Endothelial cell of umbilical vein (primary cell): Measurements from ENCODE around the gene SLC36A3.
"Not testable (repeated sequence)": the region's sequence is repeated elsewhere in the genome, so short reads cannot be mapped to it uniquely, and the experiment has no call there.

Experiments
- EZH2 ChIP-seq: IDR thresholded peaks from 2 replicates; pipeline ENCODE4 v1.6.1; 2012; ENCODE audit warnings: borderline replicate concordance, low read depth, mild to moderate bottlenecking, moderate library complexity, low read length, inconsistent platforms; ENCODE audit not compliant: severe bottlenecking
- FOS ChIP-seq: IDR thresholded peaks from 2 replicates; pipeline ENCODE4 v1.6.1; 2011; ENCODE audit warnings: mild to moderate bottlenecking, low read length, moderate library complexity, borderline replicate concordance; ENCODE audit not compliant: insufficient read depth
- JUN ChIP-seq: IDR thresholded peaks from 2 replicates; pipeline ENCODE4 v1.6.1; 2011; ENCODE audit warnings: borderline replicate concordance, low read depth; ENCODE audit not compliant: insufficient read length, insufficient read depth
- MYC ChIP-seq: IDR thresholded peaks from one replicate; pipeline ENCODE4 v1.6.1; 2011; ENCODE audit warnings: mild to moderate bottlenecking, low read depth, low read length
- POLR2A ChIP-seq: IDR thresholded peaks from 2 replicates; pipeline ENCODE4 v1.6.1; 2012; ENCODE audit warnings: low read depth, mild to moderate bottlenecking, control low read depth, low read length
- POLR2AphosphoS5 ChIP-seq: IDR thresholded peaks from 2 replicates; pipeline ENCODE4 v1.6.1; 2012; ENCODE audit warnings: low read depth, mild to moderate bottlenecking, control low read depth, low read length, moderate library complexity; ENCODE audit not compliant: insufficient read depth
- TF ChIP-seq, protein P1 (sequence below), 2 donors: IDR thresholded peaks; 1 replicate in 1 of 2; 2 replicates in 1 of 2; pipeline ENCODE4 v1.5.1; 2011; ENCODE audit warnings: low read length in 2 of 2, mild to moderate bottlenecking in 2 of 2, moderate library complexity in 2 of 2, control low read depth in 1 of 2, inconsistent platforms in 1 of 2, low read depth in 1 of 2; ENCODE audit not compliant: insufficient read depth in 1 of 2; ENCODE audit errors: extremely low read depth in 1 of 2
- TF ChIP-seq, protein P2 (sequence below): IDR thresholded peaks from 2 replicates; pipeline ENCODE4 v1.6.1; 2011; ENCODE audit not compliant: insufficient read depth, insufficient read length

DNA sequence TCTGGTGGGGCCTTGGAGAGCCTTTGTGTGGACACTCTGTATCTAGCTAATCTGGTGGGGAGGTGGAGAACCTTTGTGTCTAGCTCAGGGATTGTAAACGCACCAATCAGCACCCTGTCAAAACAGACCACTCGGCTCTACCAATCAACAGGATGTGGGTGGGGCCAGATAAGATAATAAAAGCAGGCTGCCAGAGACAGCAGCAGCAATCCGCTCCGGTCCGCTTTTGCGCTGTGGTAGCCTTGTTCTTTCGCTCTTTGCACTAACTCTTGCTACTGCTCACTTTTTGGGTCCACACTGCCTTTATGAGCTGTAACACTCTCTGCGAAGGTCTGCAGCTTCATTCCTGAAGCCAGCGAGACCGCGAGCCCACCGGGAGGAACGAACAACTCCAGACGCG, 6.3 kb upstream of the SLC36A3 start:
- TF ChIP-seq JUN, POLR2AphosphoS5, POLR2A, FOS, MYC, EZH2: not testable (repeated sequence)
- TF ChIP-seq, protein P1, sequence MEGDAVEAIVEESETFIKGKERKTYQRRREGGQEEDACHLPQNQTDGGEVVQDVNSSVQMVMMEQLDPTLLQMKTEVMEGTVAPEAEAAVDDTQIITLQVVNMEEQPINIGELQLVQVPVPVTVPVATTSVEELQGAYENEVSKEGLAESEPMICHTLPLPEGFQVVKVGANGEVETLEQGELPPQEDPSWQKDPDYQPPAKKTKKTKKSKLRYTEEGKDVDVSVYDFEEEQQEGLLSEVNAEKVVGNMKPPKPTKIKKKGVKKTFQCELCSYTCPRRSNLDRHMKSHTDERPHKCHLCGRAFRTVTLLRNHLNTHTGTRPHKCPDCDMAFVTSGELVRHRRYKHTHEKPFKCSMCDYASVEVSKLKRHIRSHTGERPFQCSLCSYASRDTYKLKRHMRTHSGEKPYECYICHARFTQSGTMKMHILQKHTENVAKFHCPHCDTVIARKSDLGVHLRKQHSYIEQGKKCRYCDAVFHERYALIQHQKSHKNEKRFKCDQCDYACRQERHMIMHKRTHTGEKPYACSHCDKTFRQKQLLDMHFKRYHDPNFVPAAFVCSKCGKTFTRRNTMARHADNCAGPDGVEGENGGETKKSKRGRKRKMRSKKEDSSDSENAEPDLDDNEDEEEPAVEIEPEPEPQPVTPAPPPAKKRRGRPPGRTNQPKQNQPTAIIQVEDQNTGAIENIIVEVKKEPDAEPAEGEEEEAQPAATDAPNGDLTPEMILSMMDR (IDR thresholded peaks at IDR 0.05; ENCODE audit: extremely low read depth in 1 of 2, insufficient read depth in 1 of 2, low read depth in 1 of 2, low read length in 2 of 2) = not testable (repeated sequence)
- TF ChIP-seq, protein P2, sequence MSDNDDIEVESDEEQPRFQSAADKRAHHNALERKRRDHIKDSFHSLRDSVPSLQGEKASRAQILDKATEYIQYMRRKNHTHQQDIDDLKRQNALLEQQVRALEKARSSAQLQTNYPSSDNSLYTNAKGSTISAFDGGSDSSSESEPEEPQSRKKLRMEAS = not testable (repeated sequence)
